ENCODE results near the gene SRGAP1. TPM values are rescaled to one million over a fixed set of nuclear protein-coding genes. Genes with fewer than 3 reads are reported as not detected.

Gene SRGAP1
- total and polyA plus RNA-seq, 9 of the 15 experiments (the other 6 are each of a cell fraction or from before 2014, with no cell fraction given): 0.01 to 0.13 (median 0.04) TPM; not detected in 3

DNA sequence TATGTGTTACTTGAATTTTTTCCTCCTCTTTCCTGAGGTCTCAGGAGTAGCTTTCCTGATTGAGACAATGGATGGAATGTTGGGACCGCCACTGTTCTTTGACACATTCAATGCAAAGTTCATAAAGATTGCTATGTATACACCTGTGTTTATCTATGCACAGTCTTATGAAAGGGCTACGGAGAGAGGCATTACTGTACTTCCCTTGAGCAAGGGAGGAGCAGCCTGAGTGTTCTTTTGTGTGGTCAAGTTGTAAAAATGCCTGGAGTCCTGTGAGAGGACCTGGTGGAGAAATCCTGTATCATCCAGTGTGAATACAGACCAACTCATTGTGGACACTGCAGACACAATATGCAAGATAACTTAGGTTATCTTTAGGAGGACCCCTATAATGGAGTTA is 1.2 kb downstream of the SRGAP1 start:
- 30% methylated on average over 2 of the region's 2 CpGs for WGBS (ENCODE audit: insufficient coverage, low coverage, missing lambda C conversion rate)
- CTCF ChIA-PET (ENCODE audit: low intra/inter-chr PET ratio): no interaction called here
- peaks cover 25% of the 10 kb centered on the region in 2 experiments; a peak in 4 of 5 replicates for H3K27me3 ChIP-seq (ENCODE audit: control insufficient read depth in 2 of 2, insufficient read depth in 2 of 2, low read length in 2 of 2)
- H3K36me3 ChIP-seq (ENCODE audit: control insufficient read depth, insufficient read depth, low read length): no peaks in the 10 kb centered on the region
- H3K27ac ChIP-seq (ENCODE audit: extremely low read depth, low read depth, low read length): no peak overlapping the region
- no peaks in the 10 kb centered on the region for H4K20me1 ChIP-seq (replicated peaks; ENCODE audit: control insufficient read depth, insufficient read depth, low read length)
- DNase-seq (ENCODE audit: extremely low read depth in 1 of 4, low spot score in 3 of 4): no peak
- POLR2A ChIA-PET: no interaction called here
- H2AFZ ChIP-seq (ENCODE audit: low read depth, low read length): no peak overlapping the region
- H3K9me3 ChIP-seq (replicated peaks; ENCODE audit: control insufficient read depth, insufficient read depth, low read depth, low read length): no peaks in the 10 kb centered on the region
- in situ Hi-C loops (cut with MboI) (loop anchor here (25.0 kb wide), 1 partner anchor 542 kb away; the partner anchor contains the start of gene C12orf56), intact Hi-C loops (cut with micrococcal nuclease) (loop anchor here (10.0 kb wide), 1 partner anchor 109 kb away; no protein-coding TSS in a partner anchor)
- no TSS peak for BruUV-seq (replicated peaks)
- peaks cover 6 to 18% of the 10 kb centered on the region in 2 experiments; a peak in 4 of 5 replicates for H3K4me1 ChIP-seq (replicated peaks in 1 of 2; ENCODE audit: control insufficient read depth in 2 of 2, insufficient read depth in 2 of 2, low read length in 2 of 2)
- ATAC-seq: no peak
- no peaks in the 10 kb centered on the region for H3K9me1 ChIP-seq (ENCODE audit: control insufficient read depth, insufficient read depth, low read length)
- FAIRE-seq: no peak
- no peak overlapping the region for H3K9ac ChIP-seq (ENCODE audit: insufficient read depth in 1 of 2, low read depth in 2 of 2, low read length in 2 of 2)
- no peak overlapping the region for H3K4me3 ChIP-seq
- no peak overlapping the region for H3K4me2 ChIP-seq (ENCODE audit: insufficient read depth, low read length)
- H3K79me2 ChIP-seq (ENCODE audit: control insufficient read depth, insufficient read depth, low read length): no peaks in the 10 kb centered on the region
- TF ChIP-seq CTCFL (IDR thresholded peaks at IDR 0.05; ENCODE audit: borderline replicate concordance, insufficient read depth, low read depth, low read length, poor library complexity, severe bottlenecking): no peak
- TF ChIP-seq, protein P1, sequence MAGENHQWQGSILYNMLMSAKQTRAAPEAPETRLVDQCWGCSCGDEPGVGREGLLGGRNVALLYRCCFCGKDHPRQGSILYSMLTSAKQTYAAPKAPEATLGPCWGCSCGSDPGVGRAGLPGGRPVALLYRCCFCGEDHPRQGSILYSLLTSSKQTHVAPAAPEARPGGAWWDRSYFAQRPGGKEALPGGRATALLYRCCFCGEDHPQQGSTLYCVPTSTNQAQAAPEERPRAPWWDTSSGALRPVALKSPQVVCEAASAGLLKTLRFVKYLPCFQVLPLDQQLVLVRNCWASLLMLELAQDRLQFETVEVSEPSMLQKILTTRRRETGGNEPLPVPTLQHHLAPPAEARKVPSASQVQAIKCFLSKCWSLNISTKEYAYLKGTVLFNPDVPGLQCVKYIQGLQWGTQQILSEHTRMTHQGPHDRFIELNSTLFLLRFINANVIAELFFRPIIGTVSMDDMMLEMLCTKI (IDR thresholded peaks at IDR 0.05; ENCODE audit: partially characterized antibody): no peak
- TF ChIP-seq ZNF518B (CRISPR knock-in tag; IDR thresholded peaks at IDR 0.05): no peak
- TF ChIP-seq EHMT2 (IDR thresholded peaks at IDR 0.05): no peak
- no peak for TF ChIP-seq MTF1 (CRISPR knock-in tag; IDR thresholded peaks at IDR 0.05; ENCODE audit: borderline replicate concordance)
- no peak for TF ChIP-seq SIN3A (IDR thresholded peaks at IDR 0.05; ENCODE audit: borderline replicate concordance in 2 of 2, control insufficient read depth in 1 of 2, low read depth in 2 of 2, low read length in 2 of 2)
- TF ChIP-seq ZFP1 (CRISPR knock-in tag; IDR thresholded peaks at IDR 0.05): no peak
- TF ChIP-seq ZBTB7A (IDR thresholded peaks at IDR 0.05; ENCODE audit: borderline replicate concordance, control insufficient read depth, low read depth, low read length): no peak
- TF ChIP-seq SPI1 (IDR thresholded peaks at IDR 0.05; ENCODE audit: borderline replicate concordance, low read depth, low read length): no peak
- no peak for TF ChIP-seq SETDB1 (IDR thresholded peaks at IDR 0.05; ENCODE audit: low read length)
- TF ChIP-seq ZNF175 (CRISPR knock-in tag; IDR thresholded peaks at IDR 0.05; ENCODE audit: low read depth): no peak
- no peak for TF ChIP-seq RBBP5 (IDR thresholded peaks at IDR 0.05; ENCODE audit: borderline replicate concordance, insufficient read depth, low read length, poor library complexity, severe bottlenecking)
- no peak for TF ChIP-seq PRPF4 (IDR thresholded peaks at IDR 0.05; ENCODE audit: insufficient read depth, low read depth, low read length, poor library complexity, severe bottlenecking)
- TF ChIP-seq RAD21 (CRISPR knock-in tag; conservative IDR thresholded peaks at IDR 0.05 in 1 of 2, IDR thresholded peaks at IDR 0.05 in 1 of 2): no peak

Data from K562 (cell line).